ENCODE data around the gene ENTPD2.

GRCh38 chr9:137076636-137077009 is 22.8 kb upstream of the ENTPD2 start:
- TF ChIP-seq CTCF (IDR thresholded peaks at IDR 0.05) (no peak), POLR2A (IDR thresholded peaks at IDR 0.05) (no peak)
